GM19099 (cell line): ENCODE measurements around the gene HES1.

Source experiments
- POLR2A ChIP-seq: IDR thresholded peaks from 3 replicates; pipeline ENCODE4 v1.6.1; 2011; ENCODE audit warnings: low read depth; ENCODE audit not compliant: insufficient read length; ENCODE audit errors: extremely low read depth

The HES1 gene, protein sequence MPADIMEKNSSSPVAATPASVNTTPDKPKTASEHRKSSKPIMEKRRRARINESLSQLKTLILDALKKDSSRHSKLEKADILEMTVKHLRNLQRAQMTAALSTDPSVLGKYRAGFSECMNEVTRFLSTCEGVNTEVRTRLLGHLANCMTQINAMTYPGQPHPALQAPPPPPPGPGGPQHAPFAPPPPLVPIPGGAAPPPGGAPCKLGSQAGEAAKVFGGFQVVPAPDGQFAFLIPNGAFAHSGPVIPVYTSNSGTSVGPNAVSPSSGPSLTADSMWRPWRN

DNA sequence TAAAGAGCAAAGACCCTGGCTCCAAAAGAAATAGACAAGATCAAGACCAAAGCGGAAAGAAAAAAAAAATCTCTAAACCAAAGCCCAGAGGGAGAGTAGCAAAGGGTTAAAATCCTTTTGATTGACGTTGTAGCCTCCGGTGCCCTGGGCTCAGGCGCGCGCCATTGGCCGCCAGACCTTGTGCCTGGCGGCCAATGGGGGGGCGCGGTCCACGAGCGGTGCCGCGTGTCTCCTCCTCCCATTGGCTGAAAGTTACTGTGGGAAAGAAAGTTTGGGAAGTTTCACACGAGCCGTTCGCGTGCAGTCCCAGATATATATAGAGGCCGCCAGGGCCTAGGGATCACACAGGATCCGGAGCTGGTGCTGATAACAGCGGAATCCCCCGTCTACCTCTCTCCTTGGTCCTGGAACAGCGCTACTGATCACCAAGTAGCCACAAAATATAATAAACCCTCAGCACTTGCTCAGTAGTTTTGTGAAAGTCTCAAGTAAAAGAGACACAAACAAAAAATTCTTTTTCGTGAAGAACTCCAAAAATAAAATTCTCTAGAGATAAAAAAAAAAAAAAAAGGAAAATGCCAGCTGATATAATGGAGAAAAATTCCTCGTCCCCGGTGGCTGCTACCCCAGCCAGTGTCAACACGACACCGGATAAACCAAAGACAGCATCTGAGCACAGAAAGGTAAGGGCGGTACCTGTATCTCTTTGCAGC is at the start of gene HES1:
Gene HES1, plus strand, starts transcription at position 343 of the 713 bp plus-strand sequence. Its CDS starts 233 bp downstream, at position 576.
- TF ChIP-seq POLR2A: peak; percentile 63

DNA sequence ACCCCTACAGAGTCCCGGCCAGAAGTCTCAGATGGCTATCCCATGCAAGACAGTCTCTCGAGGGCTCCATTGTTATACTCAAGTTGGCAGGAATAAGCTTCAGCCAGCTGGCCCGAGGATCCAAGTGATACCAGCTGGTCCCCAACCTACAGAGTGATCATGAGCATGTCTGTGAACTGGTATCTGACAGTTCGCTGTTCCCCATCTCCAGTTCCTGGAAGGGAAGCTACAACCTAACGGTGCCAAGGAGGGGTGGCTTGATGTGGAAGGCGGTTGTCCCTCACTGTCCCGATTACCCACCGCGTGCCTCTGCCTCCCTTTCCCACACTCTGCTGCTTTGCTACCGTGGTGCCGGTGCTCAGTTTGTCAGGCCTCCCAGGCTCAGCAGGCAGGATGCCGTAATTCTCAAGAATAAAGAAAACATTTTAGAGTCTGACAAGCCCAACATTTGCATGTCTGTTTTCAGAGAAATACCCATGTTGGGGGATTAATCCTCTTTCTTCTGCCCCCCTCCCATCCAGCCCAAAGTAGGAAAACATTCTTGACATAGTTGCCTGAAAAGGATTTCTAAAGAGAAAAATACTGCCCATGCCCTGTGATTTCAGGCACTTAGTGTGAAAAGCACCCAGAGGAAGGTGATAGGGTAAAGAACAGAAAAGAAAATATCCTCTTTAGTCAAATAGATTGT is 49.4 kb upstream of the HES1 start:
- TF ChIP-seq POLR2A: no peak

DNA sequence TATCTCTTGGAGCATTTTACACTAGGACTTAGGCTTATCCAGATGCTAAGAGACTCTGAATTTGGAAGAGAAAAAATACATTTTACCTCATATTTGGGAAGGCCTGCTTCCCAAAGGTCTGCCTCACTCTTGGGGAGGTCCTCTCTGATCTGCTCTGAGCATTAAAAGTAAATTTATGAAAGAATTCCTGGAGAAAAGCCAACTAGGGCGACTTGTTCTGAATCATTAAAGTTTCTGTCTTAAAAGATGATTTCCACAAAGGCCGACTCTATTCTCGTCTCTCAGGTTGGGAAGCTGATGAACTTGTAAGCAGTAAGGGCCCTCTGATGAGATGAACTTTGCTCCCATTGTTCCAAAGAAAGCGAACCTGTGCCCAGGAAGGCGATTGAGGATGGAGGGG is 48.7 kb upstream of the HES1 start:
- no peak for TF ChIP-seq POLR2A

DNA sequence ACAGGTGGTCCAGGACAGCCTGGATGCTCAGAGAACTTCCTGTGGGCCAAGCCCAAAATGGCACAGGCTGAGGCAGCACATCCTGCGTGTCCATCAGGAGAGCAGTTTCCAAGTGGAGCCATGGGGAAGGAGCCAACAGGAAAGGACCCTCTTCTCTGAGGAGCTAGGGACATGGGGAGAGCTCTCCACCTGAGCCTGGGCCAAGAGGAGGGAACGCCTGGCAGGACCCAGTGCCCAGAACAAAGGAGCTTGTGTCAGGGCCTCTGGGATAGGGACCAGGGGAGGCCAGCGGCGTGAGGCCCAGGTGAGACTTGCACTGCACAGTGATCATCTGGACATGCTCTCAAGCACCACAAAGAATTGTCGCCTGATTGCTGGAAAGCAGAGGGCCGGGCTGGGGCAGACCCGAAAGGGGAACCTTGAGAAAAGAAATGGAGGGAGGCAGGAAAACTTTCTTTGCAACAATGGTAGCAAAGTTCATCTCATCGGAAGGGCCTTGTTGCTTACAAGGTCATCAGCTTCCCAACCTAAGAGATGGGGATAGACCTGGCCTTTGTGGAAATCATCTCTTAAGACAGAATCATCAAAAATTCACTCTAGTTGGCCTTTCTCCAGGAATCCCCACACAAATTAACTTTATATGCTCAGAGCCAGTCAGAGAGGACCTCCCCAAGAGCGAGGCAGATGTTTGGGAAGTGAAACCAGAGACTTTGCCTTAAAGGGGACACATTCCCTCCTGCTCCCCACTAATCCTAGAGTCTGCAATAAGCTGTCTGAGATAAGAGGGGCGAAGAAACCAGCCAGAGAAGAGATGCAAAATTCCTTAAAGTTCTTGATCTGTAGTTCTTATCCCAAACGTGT is 47.7 kb upstream of the HES1 start:
- TF ChIP-seq POLR2A: no peak

DNA sequence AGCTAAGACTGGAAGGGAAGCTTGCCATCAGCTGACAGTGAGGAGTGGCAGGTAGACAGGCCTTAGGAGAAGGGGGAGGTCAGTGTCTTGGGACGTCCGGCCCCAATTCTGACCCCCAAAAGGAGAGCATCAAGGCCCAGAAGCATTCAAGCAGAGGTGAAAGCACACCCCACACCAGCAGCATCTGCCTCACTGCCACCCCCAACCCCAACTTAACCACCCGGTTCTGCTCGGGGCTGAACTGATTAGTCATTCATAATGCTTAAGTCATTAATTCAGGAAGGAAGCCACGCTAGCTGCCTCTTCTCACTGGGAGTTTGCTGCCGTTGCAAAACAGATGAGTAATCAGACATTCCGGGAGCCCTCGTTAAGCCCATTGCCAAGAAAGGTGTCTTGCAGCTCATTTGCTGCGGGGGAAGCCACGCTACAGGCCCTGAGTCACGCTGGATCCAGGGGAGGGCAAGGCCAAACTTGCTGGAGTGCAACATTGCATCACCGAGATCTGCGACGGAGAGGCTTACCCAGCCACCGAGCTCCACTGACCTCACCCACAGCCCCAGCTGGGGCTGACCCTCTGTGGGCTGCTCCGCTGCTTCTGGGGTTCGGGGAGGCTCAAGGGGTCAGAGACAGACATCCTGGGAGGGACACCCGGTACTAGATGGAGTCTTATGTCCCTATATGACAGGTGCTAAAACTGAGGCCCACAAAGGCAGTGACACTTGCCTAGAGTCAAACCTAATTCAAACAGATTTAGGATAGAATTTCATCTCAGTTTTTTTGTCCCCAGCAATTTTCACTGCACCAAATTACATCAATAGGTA is 46.4 kb upstream of the HES1 start:
- no peak for TF ChIP-seq POLR2A

DNA sequence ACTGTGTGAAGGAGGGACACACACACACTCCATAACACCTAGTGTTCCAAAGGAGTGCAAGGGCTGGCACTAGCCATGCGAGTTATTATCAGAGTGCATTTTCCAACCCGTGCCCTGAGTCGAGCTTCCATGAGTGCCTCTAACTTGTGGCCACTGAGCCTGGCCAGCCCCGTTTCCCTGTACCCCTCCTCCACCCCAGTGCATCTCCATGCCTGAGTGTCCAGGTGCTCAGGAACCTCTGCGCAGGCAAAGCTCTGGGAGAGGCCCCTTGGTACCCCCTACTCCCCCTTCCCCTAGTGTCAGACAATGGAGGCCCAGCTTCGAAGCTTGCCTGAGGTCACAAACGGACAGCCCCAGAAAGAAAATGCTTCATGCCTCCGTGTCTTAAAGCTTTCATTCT is 45.2 kb upstream of the HES1 start:
- TF ChIP-seq POLR2A: no peak

DNA sequence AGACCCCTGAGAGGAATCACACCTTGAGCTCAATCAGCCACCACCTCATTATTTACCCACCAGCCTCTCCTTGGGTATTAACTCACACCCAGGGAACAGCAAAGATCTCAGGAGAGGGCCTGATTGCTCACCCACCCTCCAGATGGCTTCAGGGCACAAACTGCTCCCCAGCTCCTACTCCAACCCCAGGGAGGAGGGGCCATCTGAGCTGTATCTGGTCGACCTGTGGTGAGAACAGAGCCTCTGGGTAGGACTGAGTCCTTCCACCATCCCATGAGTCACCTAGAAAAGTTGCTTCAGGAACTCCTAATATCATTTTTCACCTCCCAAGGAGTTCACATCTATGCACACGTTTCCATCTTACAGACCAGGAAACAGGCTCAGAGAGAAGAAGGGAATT is 44.8 kb upstream of the HES1 start:
- no peak for TF ChIP-seq POLR2A

DNA sequence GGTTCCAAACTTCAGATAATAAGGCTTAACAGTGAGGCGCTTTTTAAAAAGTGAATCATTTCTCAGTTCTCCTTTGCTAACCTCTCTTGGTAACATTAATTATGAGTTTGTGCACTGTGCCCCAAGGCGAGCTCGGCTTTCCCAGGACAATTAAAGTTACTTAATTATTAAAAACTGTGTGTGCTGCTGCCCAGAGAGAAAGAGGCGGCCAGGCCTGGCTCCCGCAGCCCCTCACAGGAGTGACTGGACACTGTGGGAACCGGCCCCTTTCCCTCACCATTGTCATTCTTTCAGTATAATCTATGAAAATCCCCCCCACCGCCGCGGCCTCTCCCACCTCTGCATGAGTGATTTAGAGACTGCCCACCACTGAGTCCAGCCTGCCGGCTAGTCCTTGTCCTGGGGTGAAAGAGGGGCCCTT is 43.1 kb upstream of the HES1 start:
- TF ChIP-seq POLR2A: no peak

DNA sequence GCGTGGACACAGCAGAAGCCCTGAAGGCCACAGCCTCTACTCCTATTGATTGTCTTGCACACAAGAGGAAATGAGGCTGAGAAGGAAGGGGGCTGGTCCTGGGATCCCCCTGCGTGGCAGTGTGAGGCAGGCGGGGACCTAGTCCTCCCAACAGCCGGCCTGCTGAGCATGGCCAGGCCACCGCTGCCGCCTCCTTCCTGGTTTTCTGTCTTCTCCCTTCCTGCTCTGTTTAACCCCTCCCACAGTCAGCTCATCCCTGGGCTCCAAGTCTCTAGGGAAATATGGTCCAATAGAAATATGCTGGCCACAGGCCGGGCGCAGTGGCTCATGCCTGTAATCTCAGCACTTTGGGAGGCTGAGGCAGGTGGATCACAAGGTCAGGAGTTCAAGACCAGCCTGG is 42.1 kb upstream of the HES1 start:
- no peak for TF ChIP-seq POLR2A

DNA sequence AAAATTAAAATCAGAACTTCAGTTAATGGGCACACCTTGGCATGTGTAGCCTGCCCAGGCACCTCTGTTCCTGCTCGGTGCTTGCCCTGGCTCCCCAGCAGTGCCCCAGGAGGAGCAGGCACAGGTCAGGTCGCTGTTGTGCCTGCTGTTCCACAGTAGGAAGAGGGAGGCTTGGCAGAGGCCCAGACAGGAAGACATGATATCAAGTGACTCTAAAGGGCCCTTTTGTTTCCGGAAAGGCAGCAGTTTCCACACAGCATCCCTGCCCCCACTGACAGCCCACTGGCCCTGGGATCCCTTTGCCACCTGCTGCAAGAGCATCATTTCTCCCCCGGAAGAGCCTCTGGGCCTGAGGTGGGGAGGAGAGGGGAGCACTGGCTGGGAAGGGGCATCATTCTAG is 40.5 kb upstream of the HES1 start:
- no peak for TF ChIP-seq POLR2A

DNA sequence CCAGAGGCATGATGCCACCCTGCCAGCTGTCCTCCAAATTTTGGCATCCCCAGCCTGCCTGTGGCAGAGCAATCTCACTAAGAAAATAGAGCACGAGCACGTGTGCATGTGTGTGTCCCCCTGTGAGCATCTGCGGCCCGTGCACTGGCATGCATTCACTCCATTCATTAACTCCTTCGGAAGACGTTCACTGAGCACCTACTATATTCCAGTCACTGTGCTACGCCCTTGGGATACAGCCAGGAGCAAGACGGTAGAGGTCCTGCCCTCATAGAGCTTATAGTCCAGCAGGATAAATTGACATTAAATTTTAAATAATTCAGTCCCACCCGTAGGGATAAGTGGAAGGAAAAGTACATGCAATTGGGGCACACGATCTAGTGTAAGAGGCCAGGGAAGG is 40.0 kb upstream of the HES1 start:
- TF ChIP-seq POLR2A: no peak

DNA sequence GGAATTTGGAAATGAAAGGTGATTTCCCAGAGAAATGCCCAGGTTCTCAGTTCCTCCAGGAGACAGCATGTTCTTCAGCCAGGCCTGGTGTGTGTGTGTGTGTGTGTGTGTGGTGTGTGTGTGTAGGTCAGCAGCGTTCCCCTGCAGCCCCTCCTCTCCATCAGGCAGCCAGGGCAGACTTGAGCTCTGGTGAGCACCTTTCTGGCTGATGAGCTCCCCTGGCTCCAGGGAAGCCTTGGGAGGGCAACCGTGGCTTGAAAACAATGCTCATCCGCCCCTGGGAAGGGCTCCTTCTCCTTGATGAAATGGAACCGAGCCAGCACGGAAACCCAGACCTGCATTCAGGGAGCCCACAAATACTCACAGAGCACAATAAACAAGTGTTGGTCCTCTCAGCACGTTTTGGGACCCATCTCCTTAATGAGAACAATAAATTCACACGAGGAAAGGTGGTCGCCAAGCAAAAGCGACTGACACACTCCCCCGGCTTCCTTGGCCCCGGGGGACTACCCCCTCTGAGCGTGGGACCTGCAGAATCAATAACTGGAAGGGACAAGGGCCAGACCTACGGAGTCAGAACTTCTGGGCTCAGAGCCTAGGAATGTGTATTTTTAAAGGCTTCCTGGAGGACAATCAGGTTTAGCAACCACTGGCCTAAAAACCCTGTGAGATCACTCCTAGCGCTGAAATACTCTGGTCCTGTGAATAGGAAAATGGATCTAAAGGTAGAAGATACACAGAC is 38.6 kb upstream of the HES1 start:
- TF ChIP-seq POLR2A: no peak

DNA sequence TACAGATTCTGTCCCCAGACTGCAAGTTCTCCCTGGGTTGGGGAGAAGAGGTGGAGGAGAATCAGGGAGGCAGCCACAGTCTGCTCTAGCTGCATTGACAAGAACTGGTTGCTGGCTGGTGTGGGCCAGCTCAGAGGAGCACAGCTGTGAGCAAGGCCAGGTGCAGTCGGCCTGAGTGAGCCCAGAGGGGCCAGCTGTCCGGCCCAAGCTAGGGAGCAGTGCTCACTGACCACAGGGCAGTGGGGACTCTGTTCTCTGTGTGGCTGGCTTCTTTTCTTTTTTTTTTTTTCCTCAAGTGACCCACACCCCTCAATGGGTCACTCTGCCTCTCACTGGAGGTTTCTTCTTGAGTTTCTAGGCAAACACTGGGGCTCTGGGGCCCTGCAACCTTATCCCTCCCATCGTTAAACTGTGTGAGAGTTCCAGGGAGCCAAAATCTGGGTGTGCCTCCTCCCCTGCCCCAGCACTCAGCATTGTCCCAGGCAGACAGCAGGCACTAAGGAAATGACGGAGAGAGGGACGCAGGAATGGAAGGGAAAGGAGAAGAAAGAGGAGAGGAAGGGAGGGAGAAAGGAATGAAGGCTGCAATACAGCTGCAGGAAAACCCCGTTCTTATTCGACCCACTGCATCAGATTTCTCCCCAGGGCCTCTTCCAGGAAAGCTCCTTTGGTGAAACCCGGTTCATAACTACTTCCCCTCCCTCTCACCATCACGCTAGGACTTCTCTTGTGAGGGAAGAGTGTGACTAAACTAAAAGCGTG is 37.7 kb upstream of the HES1 start:
- TF ChIP-seq POLR2A: no peak
